Activated CD8-positive, alpha-beta memory T cell treated with anti-CD3 and anti-CD28 coated beads, Interleukin-2, amount 50 U/mL, for 4 hours (primary cell): ENCODE data around the gene ZYX.
"Not testable (repeated sequence)": the region's sequence is repeated elsewhere in the genome, so short reads cannot be mapped to it uniquely, and the experiment has no call there.

Source experiments
- DNase-seq: peaks from one replicate; pipeline ENCODE4 v3.0.0-alpha.2; 2020

Gene ZYX

GRCh38 chr7:143417734-143418383 lies 36.7 kb downstream of the ZYX start:
- no peak for DNase-seq

- no peak for DNase-seq
Observed at GRCh38 chr7:143418681-143419458, 37.7 kb downstream of the ZYX start.

- no peak for DNase-seq
Observed at GRCh38 chr7:143419880-143420279, 38.7 kb downstream of the ZYX start.

- not testable (repeated sequence) for DNase-seq
Observed at GRCh38 chr7:143420624-143421023, 39.5 kb downstream of the ZYX start.

GRCh38 chr7:143422033-143422432 lies 40.9 kb downstream of the ZYX start:
- DNase-seq, result no peak

GRCh38 chr7:143424476-143424875 lies 43.3 kb downstream of the ZYX start:
- not testable (repeated sequence) for DNase-seq

GRCh38 chr7:143426479-143427142 lies 45.5 kb downstream of the ZYX start:
- no peak for DNase-seq

GRCh38 chr7:143429770-143430698 lies 48.9 kb downstream of the ZYX start:
- no peak for DNase-seq

- no peak for DNase-seq
Observed at GRCh38 chr7:143431109-143431508, 50.0 kb downstream of the ZYX start.

- DNase-seq, result no peak
Observed at GRCh38 chr7:143433759-143434158, 52.6 kb downstream of the ZYX start.

- no peak for DNase-seq
Observed at GRCh38 chr7:143434660-143435059, 53.5 kb downstream of the ZYX start.

GRCh38 chr7:143435266-143435665 lies 54.1 kb downstream of the ZYX start:
- no peak for DNase-seq

GRCh38 chr7:143436325-143436946 lies 55.3 kb downstream of the ZYX start:
- no peak for DNase-seq

GRCh38 chr7:143437578-143437977 lies 56.4 kb downstream of the ZYX start:
- DNase-seq, result no peak

GRCh38 chr7:143439866-143440265 lies 58.7 kb downstream of the ZYX start:
- no peak for DNase-seq
